DOHH2 (cell line): ENCODE results near the gene INPP4A.

Source experiments
- H3F3A ChIP-seq: fragments of 200-600 bp; sonication (generic), shearing (Covaris generic); 2 replicates; pipeline ENCODE4 v1.6.0; 2016; ENCODE audit warnings: antibody characterized with exemption, mild to moderate bottlenecking; ENCODE audit not compliant: control insufficient read depth, insufficient read depth
- H3K27ac ChIP-seq: fragments of 200-600 bp; sonication (generic); 2 replicates; pipeline ENCODE4 v1.5.1; 2014; ENCODE audit warnings: low read depth, mild to moderate bottlenecking, low read length, moderate library complexity
- H3K27me3 ChIP-seq: fragments of 200-600 bp; sonication (generic); 2 replicates; pipeline ENCODE4 v1.6.1; 2014; ENCODE audit warnings: mild to moderate bottlenecking, low read length, mixed read lengths; ENCODE audit not compliant: control insufficient read depth
- H3K36me3 ChIP-seq: fragments of 200-600 bp; sonication (generic); 2 replicates; pipeline ENCODE4 v1.6.1; 2014; ENCODE audit warnings: mild to moderate bottlenecking, low read length, moderate library complexity, mixed read lengths; ENCODE audit not compliant: control insufficient read depth
- H3K4me1 ChIP-seq: fragments of 200-600 bp; sonication (generic); 2 replicates; pipeline ENCODE4 v1.6.1; 2014; ENCODE audit warnings: mild to moderate bottlenecking, low read length, mixed read lengths; ENCODE audit not compliant: control insufficient read depth
- H3K4me2 ChIP-seq: fragments of 200-600 bp; sonication (generic); 2 replicates; pipeline ENCODE4 v1.6.0; 2014; ENCODE audit warnings: mild to moderate bottlenecking, low read length, moderate library complexity
- H3K4me3 ChIP-seq: fragments of 200-600 bp; sonication (generic); 2 replicates; pipeline ENCODE4 v1.5.1; 2014; ENCODE audit warnings: mild to moderate bottlenecking, low read length, mixed read lengths
- H3K79me2 ChIP-seq: fragments of 200-600 bp; sonication (generic); 2 replicates; pipeline ENCODE4 v1.6.1; 2014; ENCODE audit warnings: mild to moderate bottlenecking, low read length, mixed read lengths; ENCODE audit not compliant: control insufficient read depth
- H3K9me2 ChIP-seq: fragments of 200-600 bp; sonication (generic); replicated peaks from 2 replicates; pipeline ENCODE4 v1.6.1; 2014; ENCODE audit warnings: mild to moderate bottlenecking, low read length, mixed read lengths; ENCODE audit not compliant: control insufficient read depth
- H3K9me3 ChIP-seq: fragments of 200-600 bp; sonication (generic); 2 replicates; pipeline ENCODE4 v1.6.1; 2014; ENCODE audit warnings: antibody characterized with exemption, low read length, mixed read lengths; ENCODE audit not compliant: control insufficient read depth, insufficient read depth
- H4K20me1 ChIP-seq: fragments of 200-600 bp; sonication (generic); 2 replicates; pipeline ENCODE4 v1.6.0; 2014; ENCODE audit warnings: low read depth, mild to moderate bottlenecking, antibody characterized with exemption, low read length, moderate library complexity; ENCODE audit not compliant: control insufficient read depth, insufficient read depth
- CTCF ChIP-seq: fragments of 200-600 bp; sonication (generic); IDR thresholded peaks from one replicate; pipeline ENCODE4 v1.5.1; 2014; ENCODE audit warnings: antibody characterized with exemption, mild to moderate bottlenecking, low read depth, low read length; ENCODE audit not compliant: poor library complexity, severe bottlenecking
- EZH2phosphoT487 ChIP-seq: fragments of 200-600 bp; sonication (generic); IDR thresholded peaks from 2 replicates; pipeline ENCODE4 v1.6.1; 2017; ENCODE audit warnings: borderline replicate concordance, mild to moderate bottlenecking, antibody characterized with exemption, low read length, moderate library complexity, mixed read lengths

INPP4A gene

GRCh38 chr2:98634406-98635092 is 189.9 kb downstream of the INPP4A start:
- no peaks in the 10 kb centered on the region for H3K4me1 ChIP-seq
- H3K36me3 ChIP-seq = no peaks in the 10 kb centered on the region
- H3K27me3 ChIP-seq = no peaks in the 10 kb centered on the region
- no peaks in the 10 kb centered on the region for H3F3A ChIP-seq
- no peaks in the 10 kb centered on the region for H4K20me1 ChIP-seq
- H3K4me2 ChIP-seq = no peak overlapping the region
- no peak for TF ChIP-seq EZH2phosphoT487
- peak; percentile 61 for TF ChIP-seq CTCF
- no peak overlapping the region for H3K27ac ChIP-seq
- no peaks in the 10 kb centered on the region for H3K9me3 ChIP-seq
- H3K4me3 ChIP-seq = no peak overlapping the region
- H3K79me2 ChIP-seq = no peaks in the 10 kb centered on the region
- no peaks in the 10 kb centered on the region for H3K9me2 ChIP-seq

- Histone ChIP-seq H3K4me3 (no peak overlapping the region), H3K9me2 (no peaks in the 10 kb centered on the region), H3K9me3 (no peaks in the 10 kb centered on the region), H3K4me1 (no peaks in the 10 kb centered on the region), H4K20me1 (no peaks in the 10 kb centered on the region), H3K36me3 (no peaks in the 10 kb centered on the region), H3K27ac (no peak overlapping the region), H3K27me3 (no peaks in the 10 kb centered on the region), H3K4me2 (no peak overlapping the region), H3F3A (no peaks in the 10 kb centered on the region), H3K79me2 (no peaks in the 10 kb centered on the region)
- TF ChIP-seq CTCF = no peak
- TF ChIP-seq EZH2phosphoT487 = no peak
Observed at GRCh38 chr2:98637401-98638147, 192.9 kb downstream of the INPP4A start.

GRCh38 chr2:98643496-98644100 is 198.9 kb downstream of the INPP4A start:
- no peaks in the 10 kb centered on the region for H3K36me3 ChIP-seq

More at GRCh38 chr2:98643496-98644100, 198.9 kb downstream of the INPP4A start:
- Histone ChIP-seq H3K27ac (no peak overlapping the region), H3K4me2 (no peak overlapping the region), H3K9me3 (no peaks in the 10 kb centered on the region), H3K27me3 (no peaks in the 10 kb centered on the region), H3K9me2 (no peaks in the 10 kb centered on the region), H3F3A (no peaks in the 10 kb centered on the region), H3K79me2 (no peaks in the 10 kb centered on the region), H3K4me3 (no peak overlapping the region), H3K4me1 (peaks cover 12% of the 10 kb centered on the region), H4K20me1 (no peaks in the 10 kb centered on the region)
- TF ChIP-seq EZH2phosphoT487 (no peak), CTCF (no peak)
